RPMI7951 (cell line): ENCODE data around the gene OLIG2. TPM values are rescaled to one million over a fixed set of nuclear protein-coding genes. Genes with fewer than 3 reads are reported as not detected.

Source experiments
- DNase-seq: peaks from one replicate; pipeline ENCODE4 v3.0.0-alpha.2; 2012; ENCODE audit warnings: low read depth
- total RNA-seq: library from RNA; depleted of rRNA; stranded (reverse); fragments of >200 nt; shearing (Covaris generic); gene quantifications from 2 replicates; pipeline ENCODE4 v1.2.3, GENCODE V29; 2014

Gene OLIG2
- total RNA-seq, 1 experiment from 2014 or later = 0.72 TPM

GRCh38 chr21:33019885-33020557 lies 5.7 kb upstream of the OLIG2 start:
- no peak for DNase-seq

- no peak for DNase-seq
These were observed 5.1 kb upstream of the OLIG2 start for GRCh38 chr21:33020558-33021100.

DNA sequence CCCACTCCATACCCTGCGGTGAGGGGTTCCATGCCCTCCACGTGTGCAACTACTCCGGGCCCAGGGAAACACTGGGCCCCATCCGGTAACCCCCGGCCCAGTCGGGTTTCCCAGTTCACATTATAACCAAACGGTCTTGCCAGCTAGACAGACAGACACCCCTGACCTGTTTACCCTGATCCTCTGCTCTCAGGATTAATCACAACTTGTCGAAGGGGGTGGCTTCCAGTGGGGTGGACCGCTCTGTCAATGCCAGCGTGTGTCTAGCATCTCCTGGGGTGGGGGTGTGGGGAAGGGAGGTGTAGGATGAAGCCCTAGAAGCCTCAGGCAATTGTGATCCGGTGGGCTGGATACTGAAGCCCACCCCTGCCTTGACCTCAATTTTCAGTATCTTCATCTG lies 4.6 kb upstream of the OLIG2 start:
- DNase-seq = no peak

- no peak for DNase-seq
These were observed 4.1 kb upstream of the OLIG2 start for GRCh38 chr21:33021667-33022066.

GRCh38 chr21:33022489-33022827 lies 3.3 kb upstream of the OLIG2 start:
- DNase-seq = no peak

DNA sequence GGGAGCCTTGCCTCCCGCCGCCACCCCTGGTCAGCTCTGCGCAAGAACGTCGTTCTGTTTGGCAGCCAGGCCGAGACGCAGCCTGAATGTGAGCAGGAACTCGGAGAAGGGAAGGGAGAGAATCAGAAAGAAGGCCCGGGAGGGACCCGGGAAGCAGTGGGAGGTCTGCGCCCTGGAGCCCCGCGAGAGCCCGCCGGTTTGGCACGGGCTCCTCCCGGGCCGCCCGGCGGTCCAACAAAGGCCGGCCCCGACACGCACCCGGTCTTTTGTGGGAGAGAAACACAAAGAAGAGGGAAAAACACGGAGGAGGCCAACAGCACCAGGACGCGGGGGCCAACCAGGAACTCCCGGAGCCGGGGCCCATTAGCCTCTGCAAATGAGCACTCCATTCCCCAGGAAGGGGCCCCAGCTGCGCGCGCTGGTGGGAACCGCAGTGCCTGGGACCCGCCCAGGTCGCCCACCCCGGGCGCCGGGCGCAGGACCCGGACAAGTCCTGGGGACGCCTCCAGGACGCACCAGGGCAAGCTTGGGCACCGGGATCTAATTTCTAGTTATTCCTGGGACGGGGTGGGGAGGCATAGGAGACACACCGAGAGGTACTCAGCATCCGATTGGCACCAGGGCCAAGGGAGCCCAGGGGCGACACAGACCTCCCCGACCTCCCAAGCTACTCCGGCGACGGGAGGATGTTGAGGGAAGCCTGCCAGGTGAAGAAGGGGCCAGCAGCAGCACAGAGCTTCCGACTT lies 2.7 kb upstream of the OLIG2 start:
- DNase-seq = no peak

- DNase-seq = no peak
These were observed 2.0 kb upstream of the OLIG2 start for GRCh38 chr21:33023574-33024200.

DNA sequence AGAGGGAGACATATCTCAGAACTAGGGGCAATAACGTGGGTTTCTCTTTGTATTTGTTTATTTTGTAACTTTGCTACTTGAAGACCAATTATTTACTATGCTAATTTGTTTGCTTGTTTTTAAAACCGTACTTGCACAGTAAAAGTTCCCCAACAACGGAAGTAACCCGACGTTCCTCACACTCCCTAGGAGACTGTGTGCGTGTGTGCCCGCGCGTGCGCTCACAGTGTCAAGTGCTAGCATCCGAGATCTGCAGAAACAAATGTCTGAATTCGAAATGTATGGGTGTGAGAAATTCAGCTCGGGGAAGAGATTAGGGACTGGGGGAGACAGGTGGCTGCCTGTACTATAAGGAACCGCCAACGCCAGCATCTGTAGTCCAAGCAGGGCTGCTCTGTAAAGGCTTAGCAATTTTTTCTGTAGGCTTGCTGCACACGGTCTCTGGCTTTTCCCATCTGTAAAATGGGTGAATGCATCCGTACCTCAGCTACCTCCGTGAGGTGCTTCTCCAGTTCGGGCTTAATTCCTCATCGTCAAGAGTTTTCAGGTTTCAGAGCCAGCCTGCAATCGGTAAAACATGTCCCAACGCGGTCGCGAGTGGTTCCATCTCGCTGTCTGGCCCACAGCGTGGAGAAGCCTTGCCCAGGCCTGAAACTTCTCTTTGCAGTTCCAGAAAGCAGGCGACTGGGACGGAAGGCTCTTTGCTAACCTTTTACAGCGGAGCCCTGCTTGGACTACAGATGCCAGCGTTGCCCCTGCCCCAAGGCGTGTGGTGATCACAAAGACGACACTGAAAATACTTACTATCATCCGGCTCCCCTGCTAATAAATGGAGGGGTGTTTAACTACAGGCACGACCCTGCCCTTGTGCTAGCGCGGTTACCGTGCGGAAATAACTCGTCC lies 1.3 kb upstream of the OLIG2 start:
- no peak for DNase-seq

- peak; percentile 11 for DNase-seq
These were observed 638 bp upstream of the OLIG2 start for GRCh38 chr21:33025106-33025488.

GRCh38 chr21:33026443-33026858 lies 716 bp downstream of the OLIG2 start:
- no peak for DNase-seq

DNA sequence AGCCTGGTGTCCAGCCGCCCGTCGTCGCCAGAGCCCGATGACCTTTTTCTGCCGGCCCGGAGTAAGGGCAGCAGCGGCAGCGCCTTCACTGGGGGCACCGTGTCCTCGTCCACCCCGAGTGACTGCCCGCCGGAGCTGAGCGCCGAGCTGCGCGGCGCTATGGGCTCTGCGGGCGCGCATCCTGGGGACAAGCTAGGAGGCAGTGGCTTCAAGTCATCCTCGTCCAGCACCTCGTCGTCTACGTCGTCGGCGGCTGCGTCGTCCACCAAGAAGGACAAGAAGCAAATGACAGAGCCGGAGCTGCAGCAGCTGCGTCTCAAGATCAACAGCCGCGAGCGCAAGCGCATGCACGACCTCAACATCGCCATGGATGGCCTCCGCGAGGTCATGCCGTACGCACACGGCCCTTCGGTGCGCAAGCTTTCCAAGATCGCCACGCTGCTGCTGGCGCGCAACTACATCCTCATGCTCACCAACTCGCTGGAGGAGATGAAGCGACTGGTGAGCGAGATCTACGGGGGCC lies 1.2 kb downstream of the OLIG2 start:
- no peak for DNase-seq

GRCh38 chr21:33027401-33028286 lies 1.9 kb downstream of the OLIG2 start:
- DNase-seq = no peak

DNA sequence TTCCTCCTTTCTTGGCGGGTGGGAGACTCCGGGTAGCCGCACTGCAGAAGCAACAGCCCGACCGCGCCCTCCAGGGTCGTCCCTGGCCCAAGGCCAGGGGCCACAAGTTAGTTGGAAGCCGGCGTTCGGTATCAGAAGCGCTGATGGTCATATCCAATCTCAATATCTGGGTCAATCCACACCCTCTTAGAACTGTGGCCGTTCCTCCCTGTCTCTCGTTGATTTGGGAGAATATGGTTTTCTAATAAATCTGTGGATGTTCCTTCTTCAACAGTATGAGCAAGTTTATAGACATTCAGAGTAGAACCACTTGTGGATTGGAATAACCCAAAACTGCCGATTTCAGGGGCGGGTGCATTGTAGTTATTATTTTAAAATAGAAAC lies 2.5 kb downstream of the OLIG2 start:
- DNase-seq = no peak

DNA sequence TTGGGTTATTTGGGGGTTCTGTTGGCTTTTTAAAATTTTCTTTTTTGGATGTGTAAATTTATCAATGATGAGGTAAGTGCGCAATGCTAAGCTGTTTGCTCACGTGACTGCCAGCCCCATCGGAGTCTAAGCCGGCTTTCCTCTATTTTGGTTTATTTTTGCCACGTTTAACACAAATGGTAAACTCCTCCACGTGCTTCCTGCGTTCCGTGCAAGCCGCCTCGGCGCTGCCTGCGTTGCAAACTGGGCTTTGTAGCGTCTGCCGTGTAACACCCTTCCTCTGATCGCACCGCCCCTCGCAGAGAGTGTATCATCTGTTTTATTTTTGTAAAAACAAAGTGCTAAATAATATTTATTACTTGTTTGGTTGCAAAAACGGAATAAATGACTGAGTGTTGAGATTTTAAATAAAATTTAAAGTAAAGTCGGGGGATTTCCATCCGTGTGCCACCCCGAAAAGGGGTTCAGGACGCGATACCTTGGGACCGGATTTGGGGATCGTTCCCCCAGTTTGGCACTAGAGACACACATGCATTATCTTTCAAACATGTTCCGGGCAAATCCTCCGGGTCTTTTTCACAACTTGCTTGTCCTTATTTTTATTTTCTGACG lies 3.1 kb downstream of the OLIG2 start:
- no peak for DNase-seq

DNA sequence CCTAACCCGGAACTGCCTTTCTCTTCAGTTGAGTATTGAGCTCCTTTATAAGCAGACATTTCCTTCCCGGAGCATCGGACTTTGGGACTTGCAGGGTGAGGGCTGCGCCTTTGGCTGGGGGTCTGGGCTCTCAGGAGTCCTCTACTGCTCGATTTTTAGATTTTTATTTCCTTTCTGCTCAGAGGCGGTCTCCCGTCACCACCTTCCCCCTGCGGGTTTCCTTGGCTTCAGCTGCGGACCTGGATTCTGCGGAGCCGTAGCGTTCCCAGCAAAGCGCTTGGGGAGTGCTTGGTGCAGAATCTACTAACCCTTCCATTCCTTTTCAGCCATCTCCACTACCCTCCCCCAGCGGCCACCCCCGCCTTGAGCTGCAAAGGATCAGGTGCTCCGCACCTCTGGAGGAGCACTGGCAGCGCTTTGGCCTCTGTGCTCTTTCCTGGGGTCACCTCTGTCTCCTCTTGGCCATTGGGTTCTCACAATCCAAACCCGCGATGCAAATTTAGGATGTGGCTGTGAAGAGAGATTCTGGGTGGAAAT lies 3.7 kb downstream of the OLIG2 start:
- no peak for DNase-seq

GRCh38 chr21:33029975-33030461 lies 4.3 kb downstream of the OLIG2 start:
- DNase-seq = no peak

DNA sequence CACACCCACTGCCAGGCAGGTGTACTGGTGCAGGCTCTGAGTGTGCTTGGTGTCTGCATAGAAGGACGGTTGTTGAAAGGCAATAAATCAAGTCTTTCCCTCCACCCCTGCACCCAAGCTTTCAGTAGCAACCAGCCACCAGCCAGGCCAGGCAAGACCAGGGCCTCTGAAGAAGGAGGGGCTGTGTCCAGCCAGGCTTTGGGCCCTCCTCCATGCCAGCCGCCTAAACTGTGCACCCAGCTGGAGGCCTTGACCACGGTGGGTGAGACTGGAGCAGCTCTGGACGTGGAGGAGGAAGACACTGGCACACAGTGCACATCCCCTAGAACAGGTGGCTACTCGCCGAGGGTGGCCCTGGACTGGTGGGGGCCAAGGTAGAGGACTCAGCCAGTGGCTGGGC lies 4.9 kb downstream of the OLIG2 start:
- no peak for DNase-seq

GRCh38 chr21:33031152-33031911 lies 5.6 kb downstream of the OLIG2 start:
- no peak for DNase-seq
